Lower leg skin (tissue), 4 donors: ENCODE data around the gene DGKI. TPM values are rescaled to one million over a fixed set of nuclear protein-coding genes. Genes with fewer than 3 reads are reported as not detected.

Source experiments
- DNase-seq, 2 donors: peaks; one replicate each; pipeline ENCODE4 v3.0.0-alpha.2; 2019; ENCODE audit warnings: low spot score in 2 of 2
- H3K4me3 ChIP-seq: fragments of 200-600 bp; sonication (generic); 2 replicates; pipeline ENCODE4 v1.5.1; 2017; ENCODE audit warnings: mild to moderate bottlenecking, low read depth; ENCODE audit not compliant: poor library complexity, severe bottlenecking
- CTCF ChIP-seq, 3 donors: fragments of 450-650 bp; IDR thresholded peaks; one replicate each; pipeline ENCODE4 v1.5.1; 2016; ENCODE audit warnings: antibody characterized with exemption in 3 of 3, mild to moderate bottlenecking in 3 of 3, moderate library complexity in 2 of 3
- POLR2A ChIP-seq, 2 donors: fragments of 450-650 bp; IDR thresholded peaks; one replicate each; pipeline ENCODE4 v1.6.1; 2016 to 2017; ENCODE audit warnings: antibody characterized with exemption in 2 of 2, mild to moderate bottlenecking in 1 of 2, moderate library complexity in 1 of 2
- WGBS, 2 donors: methylation state at CpG; one replicate each; pipeline ENCODE4 v1.1.5; 2018; 5-methylcytosine and 5-hydroxymethylcytosine counted together
- intact Hi-C: fragments of 100-400 bp; cut with DNase I; formaldehyde crosslinking; loops from one replicate; pipeline ENCODE4 v1.15.0; 2023; ENCODE audit warnings: low total_unique reads
- total RNA-seq, 4 donors: library from RNA; depleted of rRNA; stranded (reverse); fragments of >200 nt; gene quantifications; one replicate each; pipeline ENCODE4 v1.1.0, GENCODE V29; 2016

The DGKI gene
- total RNA-seq, 4 donors from 2014 or later = 0.34 to 2.1 (median 1.3) TPM

GRCh38 chr7:137634356-137634755 lies 212.4 kb downstream of the DGKI start:
- 97 to 100% methylated on average over 1 of the region's 1 CpG for WGBS, 2 donors
- TF ChIP-seq POLR2A (IDR thresholded peaks at IDR 0.05) = no peak
- no peak for TF ChIP-seq CTCF (IDR thresholded peaks at IDR 0.05)
- no peak for DNase-seq
- H3K4me3 ChIP-seq = no peak overlapping the region
- intact Hi-C loops = no loop called here

GRCh38 chr7:137633133-137633532 lies 213.6 kb downstream of the DGKI start:
- intact Hi-C loops = no loop called here
- WGBS, 2 donors = 89% methylated on average over 5 of the region's 5 CpGs
- no peak for DNase-seq
- TF ChIP-seq POLR2A (IDR thresholded peaks at IDR 0.05) = no peak
- TF ChIP-seq CTCF (IDR thresholded peaks at IDR 0.05) = no peak
- no peak overlapping the region for H3K4me3 ChIP-seq

GRCh38 chr7:137628216-137628615 lies 218.6 kb downstream of the DGKI start:
- DNase-seq = no peak
- TF ChIP-seq POLR2A (IDR thresholded peaks at IDR 0.05) (no peak), CTCF (IDR thresholded peaks at IDR 0.05) (no peak)
- no peak overlapping the region for H3K4me3 ChIP-seq
- 59 to 60% methylated on average over 3 of the region's 3 CpGs for WGBS, 2 donors
- intact Hi-C loops = no loop called here

- intact Hi-C loops = no loop called here
- 15 to 22% methylated on average over 8 of the region's 8 CpGs for WGBS, 2 donors
These were observed 220.2 kb downstream of the DGKI start for GRCh38 chr7:137626469-137627067.

GRCh38 chr7:137625197-137625596 lies 221.6 kb downstream of the DGKI start:
- H3K4me3 ChIP-seq = no peak overlapping the region
- DNase-seq = no peak
- intact Hi-C loops = no loop called here
- TF ChIP-seq CTCF (IDR thresholded peaks at IDR 0.05) (no peak), POLR2A (IDR thresholded peaks at IDR 0.05) (no peak)
- 68 to 77% methylated on average over 7 of the region's 7 CpGs for WGBS, 2 donors

More at GRCh38 chr7:137626469-137627067, 220.2 kb downstream of the DGKI start:
- no peak for DNase-seq
- H3K4me3 ChIP-seq = no peak overlapping the region
- TF ChIP-seq POLR2A (IDR thresholded peaks at IDR 0.05) = no peak
- TF ChIP-seq CTCF (IDR thresholded peaks at IDR 0.05) = no peak

GRCh38 chr7:137619181-137619580 lies 227.6 kb downstream of the DGKI start:
- no peak for TF ChIP-seq POLR2A (IDR thresholded peaks at IDR 0.05)
- no peak for TF ChIP-seq CTCF (IDR thresholded peaks at IDR 0.05)
- intact Hi-C loops = loop anchor here (10.0 kb wide), 1 partner anchor 966 kb away; no protein-coding TSS in a partner anchor
- no peak for DNase-seq
- H3K4me3 ChIP-seq = no peak overlapping the region
- 83 to 88% methylated on average over 1 of the region's 1 CpG for whole genome bisulfite sequencing, 2 donors
